G401.6 (cell line): ENCODE data around the gene CFAP20DC.
A peak's percentile ranks its signal among the peaks of the same experiment; 100 is the strongest.
"Not testable (repeated sequence)": the region's sequence is repeated elsewhere in the genome, so short reads cannot be mapped to it uniquely, and the experiment has no call there.

ENCODE experiments used
- FAIRE-seq: peaks from 2 replicates; lab custom pipeline; 2012; peaks lifted over from hg19 to GRCh38; lab: Jason Lieb, UNC

Gene CFAP20DC

DNA sequence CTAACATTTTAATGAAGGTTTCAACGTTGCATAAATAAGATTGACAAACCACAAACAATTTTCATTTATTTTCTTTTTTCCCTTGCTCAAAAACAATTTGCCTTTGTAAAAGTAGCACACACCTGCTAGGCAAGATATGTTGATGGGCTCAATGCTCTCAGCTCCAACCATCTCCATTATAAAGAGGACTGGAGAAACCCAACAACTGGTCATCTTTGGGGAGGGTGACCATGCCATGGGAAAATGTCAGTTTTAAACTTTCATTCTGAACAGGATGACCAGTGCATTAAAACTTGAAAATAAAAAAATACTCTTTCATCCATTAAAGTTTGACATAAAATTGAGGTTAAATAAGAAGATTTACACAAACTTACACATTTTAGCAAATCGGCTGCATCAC, 183.7 kb downstream of the CFAP20DC start:
- FAIRE-seq: no peak

GRCh38 chr3:58864480-58864879, 185.3 kb downstream of the CFAP20DC start:
- FAIRE-seq: no peak

GRCh38 chr3:58863206-58863605, 186.6 kb downstream of the CFAP20DC start:
- no peak for FAIRE-seq

- no peak for FAIRE-seq
Observed at GRCh38 chr3:58861551-58861950, 188.3 kb downstream of the CFAP20DC start.

DNA sequence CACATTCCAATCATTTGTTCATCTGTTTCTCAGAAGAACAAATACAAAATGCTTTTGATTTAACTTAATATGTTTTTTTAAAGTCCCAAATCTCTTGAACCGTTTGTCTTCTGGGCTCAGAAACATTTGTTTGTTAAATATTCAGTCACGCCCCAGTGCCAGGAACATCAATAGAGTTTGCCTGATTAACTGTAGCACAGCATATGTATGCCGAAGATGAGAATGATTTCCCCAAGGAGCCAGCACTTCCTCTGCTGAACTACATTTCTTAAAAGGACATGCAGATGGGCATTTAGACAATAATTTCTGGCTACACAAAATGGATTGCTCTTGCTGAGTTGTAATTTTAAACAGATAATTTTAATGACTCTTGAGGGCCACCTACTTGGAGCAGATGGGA, 191.7 kb downstream of the CFAP20DC start:
- FAIRE-seq: no peak

- no peak for FAIRE-seq
Observed at GRCh38 chr3:58857402-58857801, 192.4 kb downstream of the CFAP20DC start.

GRCh38 chr3:58848826-58849225, 201.0 kb downstream of the CFAP20DC start:
- no peak for FAIRE-seq

DNA sequence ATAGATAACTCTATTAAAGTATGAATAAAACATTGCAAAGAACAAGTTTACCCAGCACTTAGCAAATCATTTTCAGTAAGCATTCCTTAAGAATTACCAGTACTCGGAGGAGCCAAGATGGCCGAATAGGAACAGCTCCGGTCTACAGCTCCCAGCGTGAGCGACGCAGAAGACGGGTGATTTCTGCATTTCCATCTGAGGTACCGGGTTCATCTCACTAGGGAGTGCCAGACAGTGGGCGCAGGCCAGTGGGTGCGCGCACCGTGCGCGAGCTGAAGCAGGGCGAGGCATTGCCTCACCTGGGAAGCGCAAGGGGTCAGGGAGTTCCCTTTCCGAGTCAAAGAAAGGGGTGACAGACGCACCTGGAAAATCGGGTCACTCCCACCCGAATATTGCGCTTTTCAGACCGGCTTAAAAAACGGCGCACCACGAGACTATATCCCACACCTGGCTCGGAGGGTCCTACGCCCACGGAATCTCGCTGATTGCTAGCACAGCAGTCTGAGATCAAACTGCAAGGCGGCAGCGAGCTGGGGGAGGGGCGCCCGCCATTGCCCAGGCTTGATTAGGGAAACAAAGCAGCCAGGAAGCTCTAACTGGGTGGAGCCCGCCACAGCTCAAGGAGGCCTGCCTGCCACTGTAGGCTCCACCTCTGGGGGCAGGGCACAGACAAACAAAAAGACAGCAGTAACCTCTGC, 207.6 kb downstream of the CFAP20DC start:
- not testable (repeated sequence) for FAIRE-seq

DNA sequence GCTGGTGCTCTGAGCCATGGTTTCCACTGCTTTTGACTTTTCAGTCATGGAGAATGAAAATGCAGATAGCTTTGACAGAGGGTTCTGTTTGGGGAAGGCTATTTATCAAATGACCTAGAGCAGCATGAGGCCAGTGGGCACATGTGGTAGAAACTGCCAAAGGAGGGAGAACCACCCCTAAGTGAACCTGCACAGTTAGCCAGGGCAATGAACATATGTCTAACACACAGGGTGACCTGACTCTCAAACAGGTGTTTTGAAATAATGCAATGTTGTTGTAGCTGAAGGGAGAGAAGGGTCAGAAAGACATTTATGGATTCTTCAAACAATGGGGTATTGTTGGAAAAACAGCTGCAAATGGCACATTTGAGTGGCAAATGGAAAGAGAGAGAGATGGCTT, 208.9 kb downstream of the CFAP20DC start:
- FAIRE-seq: no peak

GRCh38 chr3:58839964-58840363, 209.9 kb downstream of the CFAP20DC start:
- FAIRE-seq: no peak

DNA sequence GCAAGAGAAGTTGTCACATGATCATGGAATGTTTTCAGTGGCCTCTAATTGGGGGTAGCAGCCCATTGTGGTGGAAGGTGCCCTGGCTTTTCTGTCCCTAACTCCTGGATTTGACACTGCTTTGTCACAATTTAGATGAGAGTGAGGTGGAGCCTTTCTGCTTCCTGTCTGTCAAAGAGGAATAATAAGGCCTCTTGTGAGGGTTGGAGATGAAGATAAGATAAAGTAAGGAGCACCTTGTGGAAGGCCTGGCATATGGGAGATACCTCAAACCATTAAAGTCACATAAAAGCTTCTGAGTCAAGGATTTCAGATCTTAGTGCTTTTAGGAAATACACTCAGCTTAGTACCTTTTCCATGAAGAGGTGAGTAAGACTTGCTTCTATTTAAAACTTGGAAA, 210.6 kb downstream of the CFAP20DC start:
- no peak for FAIRE-seq

GRCh38 chr3:58837856-58838255, 212.0 kb downstream of the CFAP20DC start:
- FAIRE-seq: no peak

- FAIRE-seq: no peak
Observed at GRCh38 chr3:58837141-58837843, 212.5 kb downstream of the CFAP20DC start.

DNA sequence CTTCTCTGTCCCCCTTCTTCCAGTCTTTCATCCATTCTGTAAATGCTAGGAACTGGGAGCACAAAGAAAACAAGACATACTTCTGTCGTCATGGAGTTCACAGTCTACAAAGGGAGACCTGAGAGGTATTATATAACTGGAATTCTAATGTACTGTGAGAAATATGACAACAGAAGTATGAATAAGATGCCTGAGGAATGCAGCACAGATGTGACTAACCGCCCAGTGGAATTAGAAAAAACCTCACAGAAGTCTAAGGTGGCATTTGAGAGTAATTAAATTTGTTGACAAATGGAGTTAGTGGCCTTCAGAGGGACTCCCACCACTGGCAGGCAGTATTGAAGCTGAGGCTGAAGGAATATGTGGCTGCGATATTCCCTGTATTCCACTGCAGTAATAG, 214.7 kb downstream of the CFAP20DC start:
- no peak for FAIRE-seq

GRCh38 chr3:58833491-58833890, 216.3 kb downstream of the CFAP20DC start:
- FAIRE-seq: no peak

DNA sequence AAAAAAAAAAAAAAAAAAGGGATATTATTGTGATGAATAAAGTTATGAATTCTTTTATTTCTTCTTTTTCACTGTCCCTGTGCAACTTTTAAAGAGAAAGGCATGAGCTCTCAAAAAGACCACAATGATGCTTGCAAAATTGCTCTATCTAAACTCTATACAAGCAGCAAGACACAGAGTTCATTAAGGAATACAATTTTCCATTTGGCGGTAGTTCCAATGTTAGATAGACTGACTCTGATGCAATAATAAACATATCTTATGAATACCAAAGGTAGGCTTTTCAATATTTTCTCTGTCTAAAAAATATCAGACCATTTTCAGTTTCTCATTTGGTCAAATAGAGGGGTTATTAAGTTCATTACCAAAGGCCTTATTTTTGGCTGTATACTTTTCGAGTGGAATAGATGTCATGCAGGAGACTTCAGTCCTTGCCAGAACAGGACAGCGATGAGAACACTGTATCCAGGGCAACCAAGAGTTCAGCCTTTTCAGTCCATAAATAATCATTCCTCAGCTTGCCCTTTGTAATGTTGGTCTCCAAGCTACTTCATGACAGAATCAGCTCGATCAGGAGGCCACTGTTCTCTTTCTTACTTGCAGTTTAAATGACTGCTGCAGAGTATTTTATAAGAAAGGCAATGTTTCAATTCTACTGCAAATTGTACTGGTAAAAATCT, 220.4 kb downstream of the CFAP20DC start:
- no peak for FAIRE-seq

- no peak for FAIRE-seq
Observed at GRCh38 chr3:58824777-58825176, 225.0 kb downstream of the CFAP20DC start.

- FAIRE-seq: peak; percentile 85
Observed at GRCh38 chr3:58824285-58824684, 225.5 kb downstream of the CFAP20DC start.

DNA sequence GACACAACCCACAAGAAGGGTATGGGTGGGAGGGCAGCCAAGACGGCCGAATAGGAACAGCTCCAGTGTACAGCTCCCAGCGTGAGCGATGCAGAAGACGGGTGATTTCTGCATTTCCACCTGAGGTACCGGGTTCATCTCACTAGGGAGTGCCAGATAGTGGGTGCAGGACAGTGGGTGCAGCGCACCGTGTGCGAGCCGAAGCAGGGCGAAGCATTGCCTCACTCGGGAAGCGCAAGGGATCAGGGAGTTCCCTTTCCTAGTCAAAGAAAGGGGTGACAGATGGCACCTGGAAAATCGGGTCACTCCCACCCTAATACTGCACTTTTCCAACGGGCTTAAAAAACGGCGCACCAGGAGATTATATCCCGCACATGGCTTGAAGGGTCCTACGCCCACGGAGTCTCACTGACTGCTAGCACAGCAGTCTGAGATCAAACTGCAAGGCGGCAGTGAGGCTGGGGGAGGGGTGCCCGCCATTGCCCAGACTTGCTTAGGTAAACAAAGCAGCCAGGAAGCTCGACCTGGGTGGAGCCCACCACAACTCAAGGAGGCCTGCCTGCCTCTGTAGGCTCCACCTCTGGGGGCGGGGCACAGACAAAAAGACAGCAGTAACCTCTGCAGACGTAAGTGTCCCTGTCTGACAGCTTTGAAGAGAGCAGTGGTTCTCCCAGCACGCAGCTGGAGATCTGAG, 243.1 kb downstream of the CFAP20DC start:
- FAIRE-seq: not testable (repeated sequence)

- FAIRE-seq: no peak
Observed at GRCh38 chr3:58804914-58805313, 244.9 kb downstream of the CFAP20DC start.

- no peak for FAIRE-seq
Observed at GRCh38 chr3:58801541-58801940, 248.3 kb downstream of the CFAP20DC start.

DNA sequence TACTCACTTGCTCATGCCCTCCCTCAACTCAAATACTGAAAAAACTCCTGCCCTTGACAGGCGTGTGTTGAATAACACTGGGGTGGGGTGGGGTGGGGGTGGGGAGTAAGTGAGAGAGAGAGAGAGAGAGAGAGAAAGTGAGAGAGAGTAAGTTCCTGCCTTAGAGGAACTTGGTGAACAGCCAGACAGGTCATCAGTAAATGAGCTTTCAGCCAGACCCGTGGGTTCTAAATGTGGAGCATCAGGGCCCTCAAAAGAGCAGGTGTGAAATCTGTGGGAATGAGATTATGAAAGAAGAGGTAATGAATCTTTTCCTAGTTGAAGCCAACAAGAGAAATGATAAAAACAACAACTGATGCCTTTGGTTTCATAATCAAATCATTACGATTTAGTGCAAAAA, 248.9 kb downstream of the CFAP20DC start:
- FAIRE-seq: no peak

- FAIRE-seq: no peak
Observed at GRCh38 chr3:58800032-58800431, 249.8 kb downstream of the CFAP20DC start.
